GM12872 (cell line): ENCODE data around the gene RETREG3.

ENCODE experiments used
- TF ChIP-seq, protein P1 (sequence below): IDR thresholded peaks from 3 replicates; pipeline ENCODE4 v1.5.1; 2011; ENCODE audit warnings: low read depth, mild to moderate bottlenecking, low read length, moderate library complexity; ENCODE audit not compliant: insufficient read depth

The RETREG3 gene

GRCh38 chr17:42571435-42572225 is 37.5 kb downstream of the RETREG3 start:
- TF ChIP-seq, protein P1, sequence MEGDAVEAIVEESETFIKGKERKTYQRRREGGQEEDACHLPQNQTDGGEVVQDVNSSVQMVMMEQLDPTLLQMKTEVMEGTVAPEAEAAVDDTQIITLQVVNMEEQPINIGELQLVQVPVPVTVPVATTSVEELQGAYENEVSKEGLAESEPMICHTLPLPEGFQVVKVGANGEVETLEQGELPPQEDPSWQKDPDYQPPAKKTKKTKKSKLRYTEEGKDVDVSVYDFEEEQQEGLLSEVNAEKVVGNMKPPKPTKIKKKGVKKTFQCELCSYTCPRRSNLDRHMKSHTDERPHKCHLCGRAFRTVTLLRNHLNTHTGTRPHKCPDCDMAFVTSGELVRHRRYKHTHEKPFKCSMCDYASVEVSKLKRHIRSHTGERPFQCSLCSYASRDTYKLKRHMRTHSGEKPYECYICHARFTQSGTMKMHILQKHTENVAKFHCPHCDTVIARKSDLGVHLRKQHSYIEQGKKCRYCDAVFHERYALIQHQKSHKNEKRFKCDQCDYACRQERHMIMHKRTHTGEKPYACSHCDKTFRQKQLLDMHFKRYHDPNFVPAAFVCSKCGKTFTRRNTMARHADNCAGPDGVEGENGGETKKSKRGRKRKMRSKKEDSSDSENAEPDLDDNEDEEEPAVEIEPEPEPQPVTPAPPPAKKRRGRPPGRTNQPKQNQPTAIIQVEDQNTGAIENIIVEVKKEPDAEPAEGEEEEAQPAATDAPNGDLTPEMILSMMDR, result no peak

- TF ChIP-seq, protein P1, result no peak
Observed at GRCh38 chr17:42568341-42569111, 40.6 kb downstream of the RETREG3 start.

DNA sequence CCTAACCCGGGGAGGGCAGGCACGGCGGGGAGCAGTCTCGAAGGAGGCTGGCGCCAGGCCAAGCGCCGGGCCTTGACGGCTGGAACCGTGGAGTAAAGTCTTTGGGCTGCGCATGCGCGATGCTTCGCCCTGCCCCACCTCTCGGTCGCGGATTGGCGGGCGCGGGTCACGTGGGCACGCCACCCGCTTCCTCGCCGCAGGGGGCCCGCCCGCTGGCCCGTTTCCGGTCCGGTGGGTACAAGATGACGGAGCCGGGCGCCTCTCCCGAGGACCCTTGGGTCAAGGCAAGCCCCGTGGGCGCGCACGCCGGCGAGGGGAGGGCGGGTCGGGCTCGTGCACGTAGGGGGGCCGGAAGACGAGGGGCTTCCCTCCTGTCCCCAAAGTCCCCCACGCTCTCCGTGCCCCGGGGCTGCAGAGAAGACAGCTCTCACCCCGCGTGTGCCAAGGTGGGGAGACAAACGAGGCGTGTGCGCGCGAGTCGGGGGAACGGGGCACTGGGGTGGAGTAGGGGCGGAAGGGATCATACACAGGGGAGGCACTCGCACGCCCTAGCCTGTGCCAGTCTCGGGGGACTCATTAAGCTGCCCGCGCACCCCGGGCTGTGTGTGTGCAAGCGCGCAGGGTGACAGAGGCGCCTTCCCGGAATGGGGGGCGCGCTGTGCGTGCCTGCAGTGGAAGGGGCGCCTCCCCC is 42.1 kb downstream of the RETREG3 start, which contains the start of gene MLX:
TSS of gene MLX (plus strand) at position 218 of the 691 bp plus-strand sequence. CDS start at position 243, 25 bp downstream.
- TF ChIP-seq, protein P1, result no peak

- TF ChIP-seq, protein P1, result no peak
Observed at GRCh38 chr17:42566215-42566882, 42.8 kb downstream of the RETREG3 start.

GRCh38 chr17:42565523-42566214 is 43.5 kb downstream of the RETREG3 start:
- TF ChIP-seq, protein P1, result no peak

GRCh38 chr17:42564815-42565522 is 44.2 kb downstream of the RETREG3 start:
- TF ChIP-seq, protein P1, result no peak
